GM19328 (cell line): ENCODE data around the gene RUNDC1.
A peak's percentile ranks its signal among the peaks of the same experiment; 100 is the strongest.
"Not testable (repeated sequence)": the region's sequence is repeated elsewhere in the genome, so short reads cannot be mapped to it uniquely, and the experiment has no call there.

Source experiments
- ATAC-seq: cut with Tn5 transposase; IDR thresholded peaks from one replicate; pipeline ENCODE4 v1.9.1; 2021; ENCODE audit warnings: mild to moderate bottlenecking, moderate library complexity; ENCODE audit not compliant: unreplicated experiment

The RUNDC1 gene

GRCh38 chr17:42989726-42990652, 9.6 kb downstream of the RUNDC1 start:
- no peak for ATAC-seq

GRCh38 chr17:42991471-42991870, 11.1 kb downstream of the RUNDC1 start:
- ATAC-seq = no peak

GRCh38 chr17:42992872-42993271, 12.5 kb downstream of the RUNDC1 start:
- ATAC-seq = no peak

GRCh38 chr17:42993913-42994312, 13.5 kb downstream of the RUNDC1 start:
- not testable (repeated sequence) for ATAC-seq

GRCh38 chr17:42997390-42997983, 17.1 kb downstream of the RUNDC1 start:
- ATAC-seq = no peak

- peak; percentile 87 for ATAC-seq
Observed at GRCh38 chr17:42997984-42998938, 17.9 kb downstream of the RUNDC1 start, which contains the start of gene RPL27. Gene RPL27, plus strand, starts transcription at chr17:42998419. Its CDS starts 332 bp downstream, at chr17:42998751.

- ATAC-seq = no peak
Observed at GRCh38 chr17:42999003-42999525, 18.7 kb downstream of the RUNDC1 start.

GRCh38 chr17:43000894-43001293, 20.5 kb downstream of the RUNDC1 start:
- not testable (repeated sequence) for ATAC-seq

- no peak for ATAC-seq
Observed at GRCh38 chr17:43003542-43004172, 23.3 kb downstream of the RUNDC1 start.

GRCh38 chr17:43006639-43007551, 26.5 kb downstream of the RUNDC1 start, which contains the start of gene IFI35:
Gene IFI35, plus strand, starts transcription at chr17:43006784. Its CDS starts 164 bp downstream, at chr17:43006948.
- peak; percentile 65 for ATAC-seq

- no peak for ATAC-seq
Observed at GRCh38 chr17:43010667-43011308, 30.4 kb downstream of the RUNDC1 start.

GRCh38 chr17:43011728-43012472, 31.5 kb downstream of the RUNDC1 start:
- ATAC-seq = no peak

- no peak for ATAC-seq
Observed at GRCh38 chr17:43013296-43013695, 32.9 kb downstream of the RUNDC1 start.

- no peak for ATAC-seq
Observed at GRCh38 chr17:43014020-43014648, 33.8 kb downstream of the RUNDC1 start.

- ATAC-seq = no peak
Observed at GRCh38 chr17:43014649-43015542, 34.5 kb downstream of the RUNDC1 start.

- ATAC-seq = no peak
Observed at GRCh38 chr17:43015579-43015978, 35.2 kb downstream of the RUNDC1 start.
